Panc1 (cell line): ENCODE data around the gene INAVA. TPM values are rescaled to one million over a fixed set of nuclear protein-coding genes. Genes with fewer than 3 reads are reported as not detected.
"Not testable (repeated sequence)": the region's sequence is repeated elsewhere in the genome, so short reads cannot be mapped to it uniquely, and the experiment has no call there.

Experiments used
- ATAC-seq: fragments of 200-7000 bp; cut with Tn5 transposase; 2 replicates; pipeline ENCODE4 v1.9.1; 2020; ENCODE audit warnings: mild to moderate bottlenecking, moderate library complexity
- BruUV-seq: library from RNA; stranded (reverse); fragments of 400-500 nt; replicated peaks from 2 replicates; lab custom pipeline; 2021; lab: Mats Ljungman, UMichigan
- CTCF ChIA-PET: fragments of 300-600 bp; sonication (Branson Sonifier 250); formaldehyde crosslinking; loops from one replicate; lab custom pipeline; 2022; ENCODE audit warnings: antibody characterized with exemption; lab: Charles Lee
- POLR2A ChIA-PET: fragments of 300-600 bp; sonication (Branson Sonifier 250); formaldehyde crosslinking; loops from one replicate; lab custom pipeline; 2022; ENCODE audit warnings: antibody characterized with exemption; lab: Charles Lee
- DNase-seq: peaks from one replicate; pipeline ENCODE4 v3.0.0-alpha.2; 2010; ENCODE audit warnings: low read depth, low spot score
- H3K27ac ChIP-seq: 2 replicates; pipeline ENCODE4 v1.5.1; 2011; ENCODE audit warnings: mild to moderate bottlenecking, low read length, inconsistent platforms
- H3K27me3 ChIP-seq: fragments of 200-500 bp; sonication (Bioruptor generic); 2 replicates; pipeline ENCODE4 v1.6.0; 2014; ENCODE audit warnings: low read length, inconsistent platforms; ENCODE audit not compliant: control insufficient read depth, insufficient read depth
- H3K36me3 ChIP-seq: fragments of 200-500 bp; sonication (Bioruptor generic); 2 replicates; pipeline ENCODE4 v1.5.1; 2014; ENCODE audit warnings: inconsistent platforms, mild to moderate bottlenecking, low read length, moderate library complexity; ENCODE audit not compliant: control insufficient read depth, insufficient read depth
- H3K4me1 ChIP-seq: 2 replicates; pipeline ENCODE4 v1.5.1; 2011; ENCODE audit warnings: inconsistent platforms, mild to moderate bottlenecking, low read length, moderate library complexity; ENCODE audit not compliant: control insufficient read depth, insufficient read depth
- H3K4me3 ChIP-seq, 2 experiments: 2 replicates each; pipeline ENCODE4 v1.5.1; 2011 to 2012; ENCODE audit warnings: low read depth in 2 of 2, low read length in 2 of 2, mild to moderate bottlenecking in 2 of 2, inconsistent platforms in 1 of 2, moderate library complexity in 1 of 2
- H3K9me3 ChIP-seq: fragments of 200-500 bp; sonication (Bioruptor generic); 2 replicates; pipeline ENCODE4 v1.5.1; 2014; ENCODE audit warnings: low read depth, mild to moderate bottlenecking, inconsistent platforms, low read length, moderate library complexity; ENCODE audit not compliant: control insufficient read depth, insufficient read depth
- POLR2AphosphoS5 ChIP-seq: IDR thresholded peaks from 2 replicates; pipeline ENCODE4 v1.6.1; 2012; ENCODE audit warnings: mild to moderate bottlenecking, low read depth, low read length, moderate library complexity
- SIN3A ChIP-seq: IDR thresholded peaks from 2 replicates; pipeline ENCODE4 v1.6.1; 2012; ENCODE audit warnings: low read depth, mild to moderate bottlenecking, low read length, moderate library complexity, borderline replicate concordance; ENCODE audit not compliant: insufficient read depth
- TCF7L2 ChIP-seq: IDR thresholded peaks from 2 replicates; pipeline ENCODE4 v1.6.1; 2011; ENCODE audit warnings: mild to moderate bottlenecking, low read depth, low read length, inconsistent platforms
- in situ Hi-C: cut with HindIII; loops from 2 replicates; pipeline ENCODE4 v1.10.0; 2016; ENCODE audit warnings: low sequenced_read_pairs, low pct_unique_long_range_greater_than_20kb
- intact Hi-C: fragments of 100-400 bp; cut with micrococcal nuclease; formaldehyde crosslinking; loops from one replicate; pipeline ENCODE4 v1.10.0; 2022; ENCODE audit not compliant: unreplicated experiment
- total RNA-seq: library from RNA; stranded (reverse); gene quantifications from one replicate; pipeline ENCODE4 v1.2.1, GENCODE V29; 2021; ENCODE audit not compliant: unreplicated experiment
- TF ChIP-seq, protein P1 (sequence below): fragments of 450-650 bp; IDR thresholded peaks from 2 replicates; pipeline ENCODE4 v1.5.1; 2017; ENCODE audit warnings: mild to moderate bottlenecking
- TF ChIP-seq, protein P2 (sequence below), 2 experiments: IDR thresholded peaks; 2 replicates each; pipeline ENCODE4 v1.6.1; 2011 to 2012; ENCODE audit warnings: low read depth in 2 of 2, control low read depth in 1 of 2, low read length in 1 of 2, mild to moderate bottlenecking in 1 of 2, moderate library complexity in 1 of 2; ENCODE audit not compliant: insufficient read depth in 1 of 2

INAVA gene
- total RNA-seq, 1 experiment from 2014 or later, result 3.6 TPM

DNA sequence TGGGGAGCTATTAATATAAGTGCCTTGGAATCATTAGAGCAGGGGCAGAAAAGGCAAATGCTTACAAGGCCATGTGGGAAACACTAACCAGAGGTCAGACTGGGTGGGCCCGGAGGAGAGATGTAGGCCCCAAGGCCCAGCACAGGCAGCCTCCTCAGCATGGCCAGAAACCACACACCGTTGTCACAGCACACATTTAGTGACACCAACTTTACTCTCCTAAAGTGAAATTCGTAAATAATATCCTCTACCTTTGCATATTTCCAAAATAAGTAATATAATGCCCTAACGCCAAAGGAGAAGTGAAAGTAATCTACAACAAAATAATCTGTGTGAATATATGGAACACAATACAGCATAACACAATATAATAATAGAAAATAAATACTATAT is 66.2 kb downstream of the INAVA start:
- in situ Hi-C loops, result no loop called here

DNA sequence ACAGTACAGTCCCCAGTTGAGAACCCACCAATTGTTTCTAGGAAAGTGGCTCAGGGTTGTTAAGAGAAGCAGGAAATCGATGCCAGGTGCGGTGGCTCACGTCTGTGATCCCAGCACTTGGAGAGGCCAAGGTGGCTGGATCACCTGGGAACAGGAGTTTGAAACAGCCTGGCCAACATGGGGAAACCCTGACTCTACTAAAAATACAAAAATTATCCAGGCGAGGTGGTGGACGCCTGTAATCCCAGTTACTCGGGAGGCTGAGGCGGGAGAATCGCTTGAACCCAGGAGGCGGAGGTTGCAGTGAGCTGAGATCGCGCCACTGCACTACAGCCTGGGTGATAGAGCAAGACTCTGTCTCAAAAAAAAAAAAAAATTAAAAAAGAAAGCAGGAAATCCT is 67.5 kb downstream of the INAVA start:
- in situ Hi-C loops, ATAC-seq, POLR2A ChIA-PET, H3K9me3 ChIP-seq, H3K4me1 ChIP-seq, DNase-seq, BruUV-seq, H3K36me3 ChIP-seq, H3K4me3 ChIP-seq, CTCF ChIA-PET, intact Hi-C loops, H3K27ac ChIP-seq, H3K27me3 ChIP-seq: not testable (repeated sequence)

More for the DNA sequence above, 66.2 kb downstream of the INAVA start:
- CTCF ChIA-PET, result no interaction called here
- no peaks in the 10 kb centered on the region; the same call in 1 of the 2 replicates for H3K27me3 ChIP-seq
- no peak overlapping the region for H3K4me3 ChIP-seq
- POLR2A ChIA-PET, result no interaction called here
- intact Hi-C loops, result no loop called here
- no TSS peak for BruUV-seq
- DNase-seq, result no peak
- H3K27ac ChIP-seq, result no peak overlapping the region
- H3K9me3 ChIP-seq, result no peaks in the 10 kb centered on the region
- ATAC-seq, result no peak
- no peak for TF ChIP-seq POLR2AphosphoS5
- no peaks in the 10 kb centered on the region for H3K36me3 ChIP-seq
- H3K4me1 ChIP-seq, result no peaks in the 10 kb centered on the region

- ChIA-PET POLR2A (no interaction called here), CTCF (no interaction called here)
- BruUV-seq, result no TSS peak
- no peak overlapping the region for H3K4me3 ChIP-seq
- no peaks in the 10 kb centered on the region for H3K4me1 ChIP-seq
- H3K36me3 ChIP-seq, result no peaks in the 10 kb centered on the region
- H3K27ac ChIP-seq, result no peak overlapping the region
- no peak for DNase-seq
- TF ChIP-seq SIN3A, result no peak
- TF ChIP-seq, protein P1, sequence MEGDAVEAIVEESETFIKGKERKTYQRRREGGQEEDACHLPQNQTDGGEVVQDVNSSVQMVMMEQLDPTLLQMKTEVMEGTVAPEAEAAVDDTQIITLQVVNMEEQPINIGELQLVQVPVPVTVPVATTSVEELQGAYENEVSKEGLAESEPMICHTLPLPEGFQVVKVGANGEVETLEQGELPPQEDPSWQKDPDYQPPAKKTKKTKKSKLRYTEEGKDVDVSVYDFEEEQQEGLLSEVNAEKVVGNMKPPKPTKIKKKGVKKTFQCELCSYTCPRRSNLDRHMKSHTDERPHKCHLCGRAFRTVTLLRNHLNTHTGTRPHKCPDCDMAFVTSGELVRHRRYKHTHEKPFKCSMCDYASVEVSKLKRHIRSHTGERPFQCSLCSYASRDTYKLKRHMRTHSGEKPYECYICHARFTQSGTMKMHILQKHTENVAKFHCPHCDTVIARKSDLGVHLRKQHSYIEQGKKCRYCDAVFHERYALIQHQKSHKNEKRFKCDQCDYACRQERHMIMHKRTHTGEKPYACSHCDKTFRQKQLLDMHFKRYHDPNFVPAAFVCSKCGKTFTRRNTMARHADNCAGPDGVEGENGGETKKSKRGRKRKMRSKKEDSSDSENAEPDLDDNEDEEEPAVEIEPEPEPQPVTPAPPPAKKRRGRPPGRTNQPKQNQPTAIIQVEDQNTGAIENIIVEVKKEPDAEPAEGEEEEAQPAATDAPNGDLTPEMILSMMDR, result no peak
- TF ChIP-seq TCF7L2, result no peak
- TF ChIP-seq, protein P2, sequence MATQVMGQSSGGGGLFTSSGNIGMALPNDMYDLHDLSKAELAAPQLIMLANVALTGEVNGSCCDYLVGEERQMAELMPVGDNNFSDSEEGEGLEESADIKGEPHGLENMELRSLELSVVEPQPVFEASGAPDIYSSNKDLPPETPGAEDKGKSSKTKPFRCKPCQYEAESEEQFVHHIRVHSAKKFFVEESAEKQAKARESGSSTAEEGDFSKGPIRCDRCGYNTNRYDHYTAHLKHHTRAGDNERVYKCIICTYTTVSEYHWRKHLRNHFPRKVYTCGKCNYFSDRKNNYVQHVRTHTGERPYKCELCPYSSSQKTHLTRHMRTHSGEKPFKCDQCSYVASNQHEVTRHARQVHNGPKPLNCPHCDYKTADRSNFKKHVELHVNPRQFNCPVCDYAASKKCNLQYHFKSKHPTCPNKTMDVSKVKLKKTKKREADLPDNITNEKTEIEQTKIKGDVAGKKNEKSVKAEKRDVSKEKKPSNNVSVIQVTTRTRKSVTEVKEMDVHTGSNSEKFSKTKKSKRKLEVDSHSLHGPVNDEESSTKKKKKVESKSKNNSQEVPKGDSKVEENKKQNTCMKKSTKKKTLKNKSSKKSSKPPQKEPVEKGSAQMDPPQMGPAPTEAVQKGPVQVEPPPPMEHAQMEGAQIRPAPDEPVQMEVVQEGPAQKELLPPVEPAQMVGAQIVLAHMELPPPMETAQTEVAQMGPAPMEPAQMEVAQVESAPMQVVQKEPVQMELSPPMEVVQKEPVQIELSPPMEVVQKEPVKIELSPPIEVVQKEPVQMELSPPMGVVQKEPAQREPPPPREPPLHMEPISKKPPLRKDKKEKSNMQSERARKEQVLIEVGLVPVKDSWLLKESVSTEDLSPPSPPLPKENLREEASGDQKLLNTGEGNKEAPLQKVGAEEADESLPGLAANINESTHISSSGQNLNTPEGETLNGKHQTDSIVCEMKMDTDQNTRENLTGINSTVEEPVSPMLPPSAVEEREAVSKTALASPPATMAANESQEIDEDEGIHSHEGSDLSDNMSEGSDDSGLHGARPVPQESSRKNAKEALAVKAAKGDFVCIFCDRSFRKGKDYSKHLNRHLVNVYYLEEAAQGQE (IDR thresholded peaks at IDR 0.05; ENCODE audit: insufficient read depth in 1 of 2, low read depth in 2 of 2, low read length in 1 of 2), result no peak
- TF ChIP-seq POLR2AphosphoS5, result no peak
- in situ Hi-C loops, result no loop called here
- no peak; the same call in 1 of the 2 replicates for ATAC-seq
- intact Hi-C loops, result no loop called here
- no peaks in the 10 kb centered on the region; the same call in 1 of the 2 replicates for H3K27me3 ChIP-seq
- no peaks in the 10 kb centered on the region for H3K9me3 ChIP-seq
These were observed 67.9 kb downstream of the INAVA start for GRCh38 chr1:200962631-200963030.
